ENCODE measurements around the gene MESP1. TPM values are rescaled to one million over a fixed set of nuclear protein-coding genes. Genes with fewer than 3 reads are reported as not detected.

MESP1 gene
- total and polyA plus RNA-seq, 10 donors = 0.19 to 1.2 (median 0.61) TPM

DNA sequence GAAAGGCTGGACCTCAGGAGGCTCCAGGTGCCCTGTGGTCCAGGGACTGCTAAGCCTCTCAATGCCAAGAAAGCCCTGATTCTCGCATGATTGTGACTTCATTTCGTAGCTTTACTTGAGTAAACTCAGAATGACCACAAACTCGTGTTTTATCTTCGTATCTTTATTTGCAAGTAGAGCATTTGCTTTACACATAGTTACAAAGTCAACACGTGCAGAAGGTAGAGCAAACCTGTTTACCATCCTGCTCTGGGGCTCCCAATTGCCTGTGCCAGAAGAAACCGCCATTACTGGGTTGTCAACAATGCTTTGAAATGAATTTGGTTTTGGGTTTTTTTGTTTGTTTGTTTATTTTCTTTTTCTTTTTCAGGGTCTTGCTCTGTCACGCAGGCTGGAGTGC, 5.8 kb upstream of the MESP1 start:
- intact Hi-C loops (cut with DNase I; ENCODE audit: low total_unique reads) = no loop called here
- WGBS, 5 donors = 67 to 78% (median 75%) methylated on average over 7 of the region's 7 CpGs
- H3K27ac ChIP-seq = no peak overlapping the region
- H3K9me3 ChIP-seq = no peaks in the 10 kb centered on the region
- peaks cover 0 to 13% (median 0%) of the 10 kb centered on the region in 6 donors for H3K4me1 ChIP-seq
- no peaks in the 10 kb centered on the region for H3K36me3 ChIP-seq
- TF ChIP-seq, protein P1, sequence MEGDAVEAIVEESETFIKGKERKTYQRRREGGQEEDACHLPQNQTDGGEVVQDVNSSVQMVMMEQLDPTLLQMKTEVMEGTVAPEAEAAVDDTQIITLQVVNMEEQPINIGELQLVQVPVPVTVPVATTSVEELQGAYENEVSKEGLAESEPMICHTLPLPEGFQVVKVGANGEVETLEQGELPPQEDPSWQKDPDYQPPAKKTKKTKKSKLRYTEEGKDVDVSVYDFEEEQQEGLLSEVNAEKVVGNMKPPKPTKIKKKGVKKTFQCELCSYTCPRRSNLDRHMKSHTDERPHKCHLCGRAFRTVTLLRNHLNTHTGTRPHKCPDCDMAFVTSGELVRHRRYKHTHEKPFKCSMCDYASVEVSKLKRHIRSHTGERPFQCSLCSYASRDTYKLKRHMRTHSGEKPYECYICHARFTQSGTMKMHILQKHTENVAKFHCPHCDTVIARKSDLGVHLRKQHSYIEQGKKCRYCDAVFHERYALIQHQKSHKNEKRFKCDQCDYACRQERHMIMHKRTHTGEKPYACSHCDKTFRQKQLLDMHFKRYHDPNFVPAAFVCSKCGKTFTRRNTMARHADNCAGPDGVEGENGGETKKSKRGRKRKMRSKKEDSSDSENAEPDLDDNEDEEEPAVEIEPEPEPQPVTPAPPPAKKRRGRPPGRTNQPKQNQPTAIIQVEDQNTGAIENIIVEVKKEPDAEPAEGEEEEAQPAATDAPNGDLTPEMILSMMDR (IDR thresholded peaks at IDR 0.05 in 8 of 11, conservative IDR thresholded peaks at IDR 0.05 in 3 of 11) = no peak
- TF ChIP-seq POLR2AphosphoS5 (IDR thresholded peaks at IDR 0.05) = no peak
- TF ChIP-seq POLR2A (IDR thresholded peaks at IDR 0.05) = no peak
- no peak overlapping the region for H3K4me3 ChIP-seq
- no peak for DNase-seq
- peaks cover 0 to 24% (median 0%) of the 10 kb centered on the region in 7 donors for H3K27me3 ChIP-seq (replicated peaks in 1 of 7)

DNA sequence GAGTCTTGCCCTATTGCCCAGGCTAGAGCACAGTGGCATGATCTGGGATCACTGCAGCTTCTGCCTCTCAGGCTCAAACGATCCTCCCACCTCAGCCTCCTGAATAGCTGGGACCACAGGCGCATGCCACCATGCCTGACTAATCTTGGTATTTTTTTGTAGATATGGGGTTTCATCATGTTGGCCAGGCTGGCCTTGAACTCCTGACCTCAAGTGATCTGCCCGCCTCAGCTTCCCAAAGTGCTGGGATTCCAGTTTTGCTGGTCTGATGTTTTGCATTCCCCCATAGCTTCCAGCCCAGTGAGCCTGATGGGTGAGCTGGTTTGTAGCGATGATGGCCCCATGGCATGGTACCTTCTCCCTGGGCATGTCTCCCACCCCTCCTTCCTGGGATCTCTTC, 4.7 kb upstream of the MESP1 start:
- no peak for DNase-seq
- Histone ChIP-seq H3K27me3 (replicated peaks in 1 of 7) (peaks cover 0 to 24% (median 0%) of the 10 kb centered on the region in 7 donors), H3K9me3 (no peaks in the 10 kb centered on the region), H3K36me3 (no peaks in the 10 kb centered on the region), H3K4me1 (peaks cover 0 to 19% (median 6%) of the 10 kb centered on the region in 6 donors), H3K4me3 (no peak overlapping the region), H3K27ac (no peak overlapping the region)
- WGBS, 5 donors = 86 to 96% (median 93%) methylated on average over 4 of the region's 4 CpGs
- TF ChIP-seq POLR2AphosphoS5 (IDR thresholded peaks at IDR 0.05) (no peak), POLR2A (IDR thresholded peaks at IDR 0.05) (no peak)
- TF ChIP-seq, protein P1 (IDR thresholded peaks at IDR 0.05 in 8 of 11, conservative IDR thresholded peaks at IDR 0.05 in 3 of 11) = no peak
- intact Hi-C loops (cut with DNase I; ENCODE audit: low total_unique reads) = no loop called here

DNA sequence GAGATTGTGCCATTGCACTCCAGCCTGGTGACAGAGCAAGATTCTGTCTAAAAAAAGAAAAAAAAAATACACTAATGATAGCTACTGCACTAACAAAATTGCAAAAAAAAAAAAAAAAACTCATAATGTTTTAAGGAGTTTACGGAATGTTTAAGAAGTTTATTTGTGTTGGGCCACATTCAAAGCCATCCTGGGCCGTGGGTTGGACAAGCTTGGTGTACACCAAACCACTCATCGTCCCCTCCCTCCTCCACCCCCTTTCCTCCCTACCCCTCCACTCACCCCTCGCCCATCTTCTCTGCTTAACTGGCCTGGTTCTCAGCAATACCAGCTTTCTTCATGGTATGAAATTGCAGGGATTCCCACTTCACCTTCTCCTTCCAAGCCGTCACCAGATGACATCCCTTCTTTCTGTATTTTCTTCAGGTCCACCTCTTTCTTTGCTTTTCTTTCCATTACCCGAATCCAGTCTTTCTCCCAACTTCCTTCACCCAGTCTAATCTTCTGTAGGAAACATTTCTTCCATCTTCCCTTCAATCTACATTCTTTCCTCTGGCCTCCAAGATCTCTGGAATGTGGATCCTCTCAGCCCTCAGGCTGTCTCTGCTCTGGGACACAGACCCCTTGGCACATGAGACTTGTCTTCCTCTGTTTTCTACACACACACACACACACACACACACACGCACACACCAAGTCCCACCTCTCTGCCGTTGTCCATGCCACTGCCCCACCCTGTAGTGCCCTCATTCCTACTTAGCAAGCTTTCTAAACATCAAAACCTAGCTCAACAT, 3.5 kb upstream of the MESP1 start:
- H3K27me3 ChIP-seq (replicated peaks in 1 of 7) = peaks cover 0 to 23% (median 7%) of the 10 kb centered on the region in 7 donors
- WGBS, 5 donors = 71 to 79% (median 76%) methylated on average over 8 of the region's 8 CpGs
- H3K36me3 ChIP-seq = no peaks in the 10 kb centered on the region
- H3K4me3 ChIP-seq = no peak overlapping the region
- no peaks in the 10 kb centered on the region for H3K9me3 ChIP-seq
- no peak for DNase-seq
- intact Hi-C loops (cut with DNase I; ENCODE audit: low total_unique reads) = no loop called here
- no peak overlapping the region for H3K27ac ChIP-seq
- H3K4me1 ChIP-seq = peaks cover 3 to 21% (median 16%) of the 10 kb centered on the region in 6 donors
- TF ChIP-seq POLR2AphosphoS5 (IDR thresholded peaks at IDR 0.05) (no peak), POLR2A (IDR thresholded peaks at IDR 0.05) (no peak)
- TF ChIP-seq, protein P1 (IDR thresholded peaks at IDR 0.05 in 8 of 11, conservative IDR thresholded peaks at IDR 0.05 in 3 of 11) = no peak

DNA sequence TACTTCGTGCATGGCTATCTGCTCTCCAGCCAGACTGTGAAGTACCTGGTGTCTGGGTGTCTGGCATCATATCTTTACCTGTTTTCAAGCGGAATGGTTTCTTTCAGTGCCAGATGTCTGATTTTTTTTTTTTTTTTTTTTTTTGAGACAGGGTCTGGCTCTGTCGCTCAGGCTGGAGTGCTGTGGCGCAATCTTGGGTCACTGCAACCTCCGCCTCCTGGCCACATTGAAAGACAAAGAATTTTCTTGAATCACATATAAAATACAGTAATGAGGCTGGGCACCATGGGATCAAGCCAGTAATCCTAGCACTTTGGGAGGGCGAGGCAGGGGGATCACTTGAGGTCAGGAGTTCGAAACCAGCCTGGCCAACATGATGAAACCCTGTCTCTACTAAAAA, 2.8 kb upstream of the MESP1 start:
- intact Hi-C loops (cut with DNase I; ENCODE audit: low total_unique reads) = no loop called here
- TF ChIP-seq, protein P1 (IDR thresholded peaks at IDR 0.05 in 8 of 11, conservative IDR thresholded peaks at IDR 0.05 in 3 of 11) = no peak
- TF ChIP-seq POLR2AphosphoS5 (IDR thresholded peaks at IDR 0.05) (no peak), POLR2A (IDR thresholded peaks at IDR 0.05) (no peak)
- DNase-seq = no peak
- no peak overlapping the region for H3K4me3 ChIP-seq
- peaks cover 0 to 23% (median 7%) of the 10 kb centered on the region in 7 donors for H3K27me3 ChIP-seq (replicated peaks in 1 of 7)
- peaks cover 3 to 23% (median 16%) of the 10 kb centered on the region in 6 donors for H3K4me1 ChIP-seq
- 72 to 90% (median 83%) methylated on average over 7 of the region's 7 CpGs for WGBS, 5 donors
- H3K27ac ChIP-seq = no peak overlapping the region
- H3K36me3 ChIP-seq = no peaks in the 10 kb centered on the region
- no peaks in the 10 kb centered on the region for H3K9me3 ChIP-seq

Measured in spleen (tissue), 11 donors.